ENCODE data around the gene PLPP4.

Gene PLPP4

GRCh38 chr10:120437541-120437940 lies 19.5 kb upstream of the PLPP4 start:
- no peak overlapping the region for H3K27ac ChIP-seq (ENCODE audit: low read depth, low read length)
- no peaks in the 10 kb centered on the region for H3K9me2 ChIP-seq (replicated peaks; ENCODE audit: control insufficient read depth, low read length)
- H3K9me3 ChIP-seq (ENCODE audit: control insufficient read depth, insufficient read depth, low read length): no peaks in the 10 kb centered on the region
- H3K27me3 ChIP-seq (ENCODE audit: control insufficient read depth, low read length): no peaks in the 10 kb centered on the region
- no peaks in the 10 kb centered on the region for H4K20me1 ChIP-seq (ENCODE audit: control insufficient read depth, insufficient read depth, low read depth, low read length)
- TF ChIP-seq CTCF (IDR thresholded peaks at IDR 0.05; ENCODE audit: low read depth, low read length, poor library complexity, severe bottlenecking) (no peak), EZH2phosphoT487 (IDR thresholded peaks at IDR 0.05; ENCODE audit: borderline replicate concordance, low read length) (no peak)
- no peaks in the 10 kb centered on the region for H3K36me3 ChIP-seq (ENCODE audit: control insufficient read depth, low read length)
- H3F3A ChIP-seq (ENCODE audit: control insufficient read depth, insufficient read depth): no peaks in the 10 kb centered on the region
- H3K4me3 ChIP-seq (ENCODE audit: low read length): no peak overlapping the region
- H3K4me2 ChIP-seq (ENCODE audit: low read length): no peak overlapping the region
- H3K79me2 ChIP-seq (ENCODE audit: control insufficient read depth, low read length): no peaks in the 10 kb centered on the region
- no peaks in the 10 kb centered on the region for H3K4me1 ChIP-seq (ENCODE audit: control insufficient read depth, low read length)

GRCh38 chr10:120451968-120452367 lies 5.1 kb upstream of the PLPP4 start:
- Histone ChIP-seq H3K9me3 (ENCODE audit: control insufficient read depth, insufficient read depth, low read length) (no peaks in the 10 kb centered on the region), H3K4me3 (ENCODE audit: low read length) (no peak overlapping the region), H3K27me3 (ENCODE audit: control insufficient read depth, low read length) (no peaks in the 10 kb centered on the region), H3K4me2 (ENCODE audit: low read length) (no peak overlapping the region), H4K20me1 (ENCODE audit: control insufficient read depth, insufficient read depth, low read depth, low read length) (no peaks in the 10 kb centered on the region), H3K79me2 (ENCODE audit: control insufficient read depth, low read length) (no peaks in the 10 kb centered on the region), H3K4me1 (ENCODE audit: control insufficient read depth, low read length) (no peaks in the 10 kb centered on the region), H3K27ac (ENCODE audit: low read depth, low read length) (no peak overlapping the region), H3F3A (ENCODE audit: control insufficient read depth, insufficient read depth) (no peaks in the 10 kb centered on the region), H3K36me3 (ENCODE audit: control insufficient read depth, low read length) (no peaks in the 10 kb centered on the region), H3K9me2 (replicated peaks; ENCODE audit: control insufficient read depth, low read length) (no peaks in the 10 kb centered on the region)
- TF ChIP-seq EZH2phosphoT487 (IDR thresholded peaks at IDR 0.05; ENCODE audit: borderline replicate concordance, low read length): no peak
- TF ChIP-seq CTCF (IDR thresholded peaks at IDR 0.05; ENCODE audit: low read depth, low read length, poor library complexity, severe bottlenecking): no peak

- Histone ChIP-seq H3K4me3 (ENCODE audit: low read length) (no peak overlapping the region), H3K27ac (ENCODE audit: low read depth, low read length) (no peak overlapping the region), H3K9me2 (replicated peaks; ENCODE audit: control insufficient read depth, low read length) (no peaks in the 10 kb centered on the region), H3K4me2 (ENCODE audit: low read length) (no peak overlapping the region), H3F3A (ENCODE audit: control insufficient read depth, insufficient read depth) (no peaks in the 10 kb centered on the region), H3K36me3 (ENCODE audit: control insufficient read depth, low read length) (no peaks in the 10 kb centered on the region), H3K27me3 (ENCODE audit: control insufficient read depth, low read length) (no peaks in the 10 kb centered on the region), H3K4me1 (ENCODE audit: control insufficient read depth, low read length) (no peaks in the 10 kb centered on the region), H3K79me2 (ENCODE audit: control insufficient read depth, low read length) (no peaks in the 10 kb centered on the region), H4K20me1 (ENCODE audit: control insufficient read depth, insufficient read depth, low read depth, low read length) (no peaks in the 10 kb centered on the region), H3K9me3 (ENCODE audit: control insufficient read depth, insufficient read depth, low read length) (no peaks in the 10 kb centered on the region)
- no peak for TF ChIP-seq CTCF (IDR thresholded peaks at IDR 0.05; ENCODE audit: low read depth, low read length, poor library complexity, severe bottlenecking)
- TF ChIP-seq EZH2phosphoT487 (IDR thresholded peaks at IDR 0.05; ENCODE audit: borderline replicate concordance, low read length): no peak
Observed at GRCh38 chr10:120453319-120453718, 3.7 kb upstream of the PLPP4 start.

- Histone ChIP-seq H3K4me1 (ENCODE audit: control insufficient read depth, low read length) (no peaks in the 10 kb centered on the region), H3K27me3 (ENCODE audit: control insufficient read depth, low read length) (no peaks in the 10 kb centered on the region), H3K4me2 (ENCODE audit: low read length) (no peak overlapping the region), H3K9me3 (ENCODE audit: control insufficient read depth, insufficient read depth, low read length) (no peaks in the 10 kb centered on the region), H4K20me1 (ENCODE audit: control insufficient read depth, insufficient read depth, low read depth, low read length) (no peaks in the 10 kb centered on the region), H3K9me2 (replicated peaks; ENCODE audit: control insufficient read depth, low read length) (no peaks in the 10 kb centered on the region), H3K4me3 (ENCODE audit: low read length) (no peak overlapping the region), H3K36me3 (ENCODE audit: control insufficient read depth, low read length) (no peaks in the 10 kb centered on the region), H3F3A (ENCODE audit: control insufficient read depth, insufficient read depth) (no peaks in the 10 kb centered on the region), H3K27ac (ENCODE audit: low read depth, low read length) (no peak overlapping the region), H3K79me2 (ENCODE audit: control insufficient read depth, low read length) (no peaks in the 10 kb centered on the region)
- TF ChIP-seq EZH2phosphoT487 (IDR thresholded peaks at IDR 0.05; ENCODE audit: borderline replicate concordance, low read length): no peak
- TF ChIP-seq CTCF (IDR thresholded peaks at IDR 0.05; ENCODE audit: low read depth, low read length, poor library complexity, severe bottlenecking): no peak
Observed at GRCh38 chr10:120453886-120454285, 3.1 kb upstream of the PLPP4 start.
